HepG2 (cell line): ENCODE measurements around the gene PRKCD. TPM values are rescaled to one million over a fixed set of nuclear protein-coding genes. Genes with fewer than 3 reads are reported as not detected.

Experiments
- BCL3 ChIP-seq: sonication (generic); formaldehyde crosslinking; IDR thresholded peaks from 2 replicates; pipeline ENCODE4 v1.5.1; 2020; ENCODE audit warnings: mild to moderate bottlenecking, missing genetic modification reagents, moderate library complexity
- CBX2 ChIP-seq, 2 experiments: fragments of 200-600 bp in 1 of 2; sonication (generic); formaldehyde crosslinking in 1 of 2; IDR thresholded peaks; 2 replicates each; pipeline versions ENCODE4 v1.7.0 to v1.8.1; 2018 to 2022; ENCODE audit warnings: low read depth in 2 of 2, low read length in 1 of 2, mild to moderate bottlenecking in 1 of 2, missing genetic modification reagents in 1 of 2
- FOXK2 ChIP-seq: fragments of 450-650 bp; IDR thresholded peaks from 2 replicates; pipeline ENCODE4 v1.6.1; 2016
- MXD3 ChIP-seq: IDR thresholded peaks from 2 replicates; pipeline ENCODE4 v1.6.1; 2016; ENCODE audit warnings: mild to moderate bottlenecking, missing biosample characterization, missing genetic modification reagents
- MXD4 ChIP-seq: IDR thresholded peaks from 2 replicates; pipeline ENCODE4 v1.6.1; 2016; ENCODE audit warnings: mild to moderate bottlenecking, missing biosample characterization, missing genetic modification reagents
- NAIF1 ChIP-seq: sonication (generic); formaldehyde crosslinking; IDR thresholded peaks from 2 replicates; pipeline ENCODE4 v1.5.0; 2020; ENCODE audit warnings: mild to moderate bottlenecking, missing genetic modification reagents, borderline replicate concordance
- POLR2G ChIP-seq: fragments of 200-400 bp; formaldehyde crosslinking; IDR thresholded peaks from 2 replicates; pipeline ENCODE4 v1.6.1; 2018; ENCODE audit warnings: mild to moderate bottlenecking, low read depth, low read length, moderate library complexity
- PRPF4 ChIP-seq: fragments of 200-400 bp; formaldehyde crosslinking; IDR thresholded peaks from 2 replicates; pipeline ENCODE4 v1.6.1; 2016; ENCODE audit warnings: low read length, low read depth; ENCODE audit not compliant: poor library complexity, severe bottlenecking
- RARA ChIP-seq: IDR thresholded peaks from 2 replicates; pipeline ENCODE4 v1.6.1; 2016; ENCODE audit warnings: missing genetic modification reagents, missing compliant biosample characterization
- RFX3 ChIP-seq: IDR thresholded peaks from 2 replicates; pipeline ENCODE4 v1.6.1; 2016; ENCODE audit warnings: missing biosample characterization, missing genetic modification reagents
- SCMH1 ChIP-seq: sonication (generic); formaldehyde crosslinking; IDR thresholded peaks from 2 replicates; pipeline ENCODE4 v1.9.0; 2021; ENCODE audit warnings: missing genetic modification reagents, mild to moderate bottlenecking, borderline replicate concordance
- SPEN ChIP-seq: sonication (generic); formaldehyde crosslinking; IDR thresholded peaks from 2 replicates; pipeline ENCODE4 v1.5.1; 2020; ENCODE audit warnings: low read depth, mild to moderate bottlenecking, missing genetic modification reagents
- TAF15 ChIP-seq: fragments of 200-400 bp; formaldehyde crosslinking; IDR thresholded peaks from one replicate; pipeline ENCODE4 v1.6.1; 2018; ENCODE audit warnings: mild to moderate bottlenecking, low read depth, low read length; ENCODE audit not compliant: poor library complexity, severe bottlenecking
- WIZ ChIP-seq: sonication (generic); formaldehyde crosslinking; IDR thresholded peaks from 2 replicates; pipeline ENCODE4 v1.5.1; 2020; ENCODE audit warnings: mild to moderate bottlenecking, missing genetic modification reagents
- ZBTB38 ChIP-seq: sonication (generic); formaldehyde crosslinking; IDR thresholded peaks from 2 replicates; pipeline ENCODE4 v1.5.1; 2020; ENCODE audit warnings: mild to moderate bottlenecking, missing genetic modification reagents
- ZFP82 ChIP-seq: sonication (generic); formaldehyde crosslinking; IDR thresholded peaks from 2 replicates; pipeline ENCODE4 v1.5.1; 2020; ENCODE audit warnings: mild to moderate bottlenecking, missing genetic modification reagents, borderline replicate concordance
- ZMAT3 ChIP-seq: sonication (generic); formaldehyde crosslinking; conservative IDR thresholded peaks from 2 replicates; pipeline ENCODE4 v1.7.0; 2021; ENCODE audit warnings: missing genetic modification reagents
- ZNF180 ChIP-seq: sonication (generic); formaldehyde crosslinking; IDR thresholded peaks from 2 replicates; pipeline ENCODE4 v1.4.0; 2020; ENCODE audit warnings: low read depth, missing genetic modification reagents, borderline replicate concordance
- ZNF460 ChIP-seq: sonication (generic); formaldehyde crosslinking; IDR thresholded peaks from 2 replicates; pipeline ENCODE4 v1.5.1; 2020; ENCODE audit warnings: missing genetic modification reagents, mild to moderate bottlenecking, borderline replicate concordance
- ZNF552 ChIP-seq: sonication (generic); formaldehyde crosslinking; IDR thresholded peaks from 2 replicates; pipeline ENCODE4 v1.9.0; 2022; ENCODE audit warnings: missing genetic modification reagents, mild to moderate bottlenecking, borderline replicate concordance
- ZNF710 ChIP-seq: sonication (generic); formaldehyde crosslinking; IDR thresholded peaks from 2 replicates; pipeline ENCODE4 v1.5.0; 2020; ENCODE audit warnings: mild to moderate bottlenecking, missing genetic modification reagents, borderline replicate concordance
- ZNF788 ChIP-seq: sonication (generic); formaldehyde crosslinking; IDR thresholded peaks from 2 replicates; pipeline ENCODE4 v1.5.0; 2020; ENCODE audit warnings: mild to moderate bottlenecking, missing genetic modification reagents, borderline replicate concordance
- ZNF792 ChIP-seq: IDR thresholded peaks from 2 replicates; pipeline ENCODE4 v1.6.1; 2016
- polyA plus RNA-seq, 8 experiments: library from polyadenylated mRNA; depleted of rRNA in 3 of 8; stranded (reverse) in 7 of 8; unstranded in 1 of 8; fragments of >200 nt; fragmentation: Illumina TruSeq in 4 of 8; extraction: Trizol in 4 of 8; gene quantifications; 2 replicates each; pipeline versions ENCODE4 v1.2.1 to v1.2.3, GENCODE V29; 2011 to 2016; ENCODE audit warnings: low read depth in 4 of 8, missing spikeins in 1 of 8, mixed read lengths in 1 of 8; ENCODE audit not compliant: insufficient read depth in 1 of 8
- total RNA-seq, 5 experiments: library from RNA; depleted of rRNA; stranded (reverse); fragments of >200 nt; fragmentation: Illumina TruSeq; extraction: Trizol; gene quantifications; 2 replicates each; pipeline ENCODE4 v1.2.3, GENCODE V29; 2016; ENCODE audit warnings: low read depth in 1 of 5
- TF ChIP-seq, protein P1 (sequence below), 2 experiments: fragments of 450-650 bp in 1 of 2; sonication (generic) in 1 of 2; formaldehyde crosslinking; IDR thresholded peaks; 2 replicates each; pipeline versions ENCODE4 v1.5.0 to v1.8.0; 2020 to 2022; ENCODE audit warnings: mild to moderate bottlenecking in 1 of 2, missing genetic modification reagents in 1 of 2
- TF ChIP-seq, protein P2 (sequence below): sonication (generic); formaldehyde crosslinking; IDR thresholded peaks from 2 replicates; pipeline ENCODE4 v1.5.0; 2020; ENCODE audit warnings: mild to moderate bottlenecking, missing genetic modification reagents

The PRKCD gene
- total and polyA plus RNA-seq, 2 of the 13 experiments (the other 11 are each of a cell fraction or from before 2014, with no cell fraction given) = 1.6 to 40.7 TPM

GRCh38 chr3:53169832-53170324 is 8.9 kb downstream of the PRKCD start (continued):
- TF ChIP-seq ZNF792 (CRISPR knock-in tag) (no peak; the same call in 1 of the 2 replicates), SCMH1 (CRISPR knock-in tag) (no peak), ZNF710 (CRISPR knock-in tag) (0 out of 2 replicates have a peak, but pooled peaks have one; percentile 69), ZNF552 (CRISPR knock-in tag) (no peak), NAIF1 (CRISPR knock-in tag) (no peak), ZNF180 (CRISPR knock-in tag) (no peak), ZNF460 (CRISPR knock-in tag) (no peak), BCL3 (CRISPR knock-in tag) (no peak), SPEN (CRISPR knock-in tag) (no peak), MXD4 (no peak), ZMAT3 (CRISPR knock-in tag) (no peak), ZFP82 (no peak), MXD3 (CRISPR knock-in tag) (no peak), FOXK2 (no peak), CBX2 (IDR thresholded peaks at IDR 0.05; ENCODE audit: low read depth, low read length) (no peak), CBX2 (CRISPR knock-in tag; IDR thresholded peaks at IDR 0.05; ENCODE audit: low read depth) (no peak), ZBTB38 (CRISPR knock-in tag) (peak; percentile 89), POLR2G (no peak), TAF15 (no peak), WIZ (CRISPR knock-in tag) (peak; percentile 79; the same call in 1 of the 2 replicates), RFX3 (CRISPR knock-in tag) (no peak), ZNF788 (CRISPR knock-in tag) (no peak), PRPF4 (peak; percentile 60), RARA (CRISPR knock-in tag) (no peak)
- TF ChIP-seq, protein P1, sequence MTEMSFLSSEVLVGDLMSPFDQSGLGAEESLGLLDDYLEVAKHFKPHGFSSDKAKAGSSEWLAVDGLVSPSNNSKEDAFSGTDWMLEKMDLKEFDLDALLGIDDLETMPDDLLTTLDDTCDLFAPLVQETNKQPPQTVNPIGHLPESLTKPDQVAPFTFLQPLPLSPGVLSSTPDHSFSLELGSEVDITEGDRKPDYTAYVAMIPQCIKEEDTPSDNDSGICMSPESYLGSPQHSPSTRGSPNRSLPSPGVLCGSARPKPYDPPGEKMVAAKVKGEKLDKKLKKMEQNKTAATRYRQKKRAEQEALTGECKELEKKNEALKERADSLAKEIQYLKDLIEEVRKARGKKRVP (CRISPR knock-in tag; IDR thresholded peaks at IDR 0.05) = no peak
- TF ChIP-seq, protein P2, sequence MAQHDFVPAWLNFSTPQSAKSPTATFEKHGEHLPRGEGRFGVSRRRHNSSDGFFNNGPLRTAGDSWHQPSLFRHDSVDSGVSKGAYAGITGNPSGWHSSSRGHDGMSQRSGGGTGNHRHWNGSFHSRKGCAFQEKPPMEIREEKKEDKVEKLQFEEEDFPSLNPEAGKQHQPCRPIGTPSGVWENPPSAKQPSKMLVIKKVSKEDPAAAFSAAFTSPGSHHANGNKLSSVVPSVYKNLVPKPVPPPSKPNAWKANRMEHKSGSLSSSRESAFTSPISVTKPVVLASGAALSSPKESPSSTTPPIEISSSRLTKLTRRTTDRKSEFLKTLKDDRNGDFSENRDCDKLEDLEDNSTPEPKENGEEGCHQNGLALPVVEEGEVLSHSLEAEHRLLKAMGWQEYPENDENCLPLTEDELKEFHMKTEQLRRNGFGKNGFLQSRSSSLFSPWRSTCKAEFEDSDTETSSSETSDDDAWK (CRISPR knock-in tag) = no peak
